GM13977 (cell line): ENCODE results near the gene PBX2.

Experiments
- DNase-seq: peaks from one replicate; pipeline ENCODE4 v3.0.0; 2012; ENCODE audit warnings: low spot score
- CTCF ChIP-seq: IDR thresholded peaks from 2 replicates; pipeline ENCODE4 v1.5.1; 2012; ENCODE audit warnings: mild to moderate bottlenecking, control low read depth; ENCODE audit not compliant: insufficient read depth; ENCODE audit errors: extremely low read depth, missing control alignments
- in situ Hi-C: fragments of 300-500 bp; cut with MboI; formaldehyde crosslinking; loops from one replicate; pipeline ENCODE4 v1.12.0; 2022; ENCODE audit warnings: low sequenced_read_pairs, low pct_unique_long_range_greater_than_20kb, mixed read lengths, inconsistent platforms; ENCODE audit not compliant: unreplicated experiment

PBX2 gene

GRCh38 chr6:32190054-32190851 is at the start of gene PBX2:
TSS of gene PBX2 (minus strand) at chr6:32190202. CDS start at chr6:32189915, 287 bp downstream.
- in situ Hi-C loops, result no loop called here
- peak; percentile 90 for DNase-seq
- no peak for TF ChIP-seq CTCF

GRCh38 chr6:32239462-32239861 is 49.5 kb upstream of the PBX2 start:
- in situ Hi-C loops, result no loop called here
- DNase-seq, result no peak
- TF ChIP-seq CTCF, result no peak

GRCh38 chr6:32234934-32235333 is 44.9 kb upstream of the PBX2 start:
- TF ChIP-seq CTCF, result peak; percentile 28
- in situ Hi-C loops, result no loop called here
- no peak for DNase-seq

- TF ChIP-seq CTCF, result no peak
- in situ Hi-C loops, result no loop called here
- no peak for DNase-seq
These were observed 36.4 kb upstream of the PBX2 start for GRCh38 chr6:32226434-32226833.

GRCh38 chr6:32224696-32225095 is 34.7 kb upstream of the PBX2 start:
- DNase-seq, result no peak
- no peak for TF ChIP-seq CTCF
- in situ Hi-C loops, result no loop called here

- no peak for TF ChIP-seq CTCF
- no peak for DNase-seq
- in situ Hi-C loops, result no loop called here
These were observed 33.5 kb upstream of the PBX2 start, which contains the start of gene NOTCH4 for GRCh38 chr6:32223258-32224235. TSS of gene NOTCH4 (minus strand) at chr6:32224067. CDS start at chr6:32223928, 139 bp downstream.
